KMS-11 (cell line): ENCODE results near the gene CCDC127.

Experiments used
- H2AFZ ChIP-seq: fragments of 200-600 bp; sonication (generic); 2 replicates; pipeline ENCODE4 v1.6.1; 2016; ENCODE audit warnings: antibody characterized with exemption, mixed run types, low read depth
- H3K27ac ChIP-seq: fragments of 200-600 bp; sonication (generic); 2 replicates; pipeline ENCODE4 v1.6.1; 2016; ENCODE audit warnings: mild to moderate bottlenecking, mixed run types
- H3K27me3 ChIP-seq: fragments of 200-600 bp; sonication (generic); 2 replicates; pipeline ENCODE4 v1.6.1; 2017; ENCODE audit warnings: mild to moderate bottlenecking, low read depth, mixed run types, moderate library complexity; ENCODE audit not compliant: insufficient read depth
- H3K36me3 ChIP-seq: fragments of 200-600 bp; sonication (generic); 2 replicates; pipeline ENCODE4 v1.6.1; 2017; ENCODE audit warnings: mild to moderate bottlenecking, mixed run types; ENCODE audit not compliant: insufficient read depth
- H3K4me1 ChIP-seq: fragments of 200-600 bp; sonication (generic); 2 replicates; pipeline ENCODE4 v1.6.1; 2016; ENCODE audit warnings: mild to moderate bottlenecking, low read depth, mixed run types; ENCODE audit not compliant: poor library complexity, severe bottlenecking
- H3K4me2 ChIP-seq: fragments of 200-600 bp; sonication (generic); 2 replicates; pipeline ENCODE4 v1.7.0; 2016; ENCODE audit warnings: mild to moderate bottlenecking, mixed run types
- H3K4me3 ChIP-seq: fragments of 200-600 bp; sonication (generic); IDR thresholded peaks from 2 replicates; pipeline ENCODE4 v1.6.1; 2017; ENCODE audit warnings: low read depth, low read length, mixed read lengths; ENCODE audit not compliant: insufficient read depth
- H3K79me2 ChIP-seq: fragments of 200-600 bp; sonication (generic); 2 replicates; pipeline ENCODE4 v1.6.1; 2016; ENCODE audit warnings: low read depth, mixed run types; ENCODE audit not compliant: insufficient read depth
- H3K9ac ChIP-seq: fragments of 200-600 bp; sonication (generic); 2 replicates; pipeline ENCODE4 v1.6.1; 2016; ENCODE audit warnings: mild to moderate bottlenecking, mixed run types
- H4K20me1 ChIP-seq: fragments of 200-600 bp; sonication (generic); 2 replicates; pipeline ENCODE4 v1.6.1; 2016; ENCODE audit warnings: mild to moderate bottlenecking, mixed run types; ENCODE audit not compliant: insufficient read depth
- TF ChIP-seq, protein P1 (sequence below): fragments of 200-600 bp; sonication (generic); conservative IDR thresholded peaks from 2 replicates; pipeline ENCODE4 v1.6.1; 2017; ENCODE audit warnings: low read depth, mild to moderate bottlenecking, antibody characterized with exemption, low read length, moderate library complexity, mixed read lengths

The CCDC127 gene

DNA sequence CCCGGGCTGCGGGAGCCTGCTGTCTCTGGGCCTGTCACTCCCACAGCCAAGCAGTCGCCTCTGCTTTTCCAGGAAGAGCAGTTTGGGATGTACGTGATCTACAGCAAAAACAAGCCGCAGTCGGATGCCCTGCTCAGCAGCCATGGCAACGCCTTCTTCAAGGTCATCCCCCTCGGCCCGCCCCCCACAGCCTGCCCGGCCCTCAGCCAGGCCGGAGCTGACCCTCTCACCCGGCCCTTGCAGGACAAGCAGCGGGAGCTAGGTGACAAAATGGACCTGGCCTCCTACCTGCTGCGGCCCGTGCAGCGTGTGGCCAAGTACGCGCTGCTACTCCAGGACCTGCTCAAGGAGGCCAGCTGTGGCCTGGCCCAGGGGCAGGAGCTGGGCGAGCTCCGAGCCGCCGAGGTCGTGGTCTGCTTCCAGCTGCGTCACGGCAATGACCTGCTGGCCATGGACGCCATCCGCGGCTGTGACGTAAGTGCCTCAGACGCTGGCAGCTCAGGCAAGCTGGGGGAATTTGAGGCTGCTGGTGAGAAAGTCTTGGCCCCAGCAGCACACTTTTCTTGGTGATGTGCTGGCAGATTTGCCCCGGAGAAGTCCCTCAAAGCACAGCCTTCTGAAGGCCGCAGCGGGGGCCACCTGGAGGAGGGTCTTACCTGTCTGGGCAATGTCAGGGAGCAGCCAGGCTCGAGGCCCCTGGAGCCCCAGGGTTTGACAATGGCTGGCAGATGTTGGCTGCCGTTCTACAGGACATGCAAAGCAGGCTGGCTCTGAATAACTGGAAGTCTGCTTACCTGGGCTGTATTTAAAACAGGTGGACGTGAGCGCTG is 46.8 kb downstream of the CCDC127 start:
- TF ChIP-seq, protein P1, sequence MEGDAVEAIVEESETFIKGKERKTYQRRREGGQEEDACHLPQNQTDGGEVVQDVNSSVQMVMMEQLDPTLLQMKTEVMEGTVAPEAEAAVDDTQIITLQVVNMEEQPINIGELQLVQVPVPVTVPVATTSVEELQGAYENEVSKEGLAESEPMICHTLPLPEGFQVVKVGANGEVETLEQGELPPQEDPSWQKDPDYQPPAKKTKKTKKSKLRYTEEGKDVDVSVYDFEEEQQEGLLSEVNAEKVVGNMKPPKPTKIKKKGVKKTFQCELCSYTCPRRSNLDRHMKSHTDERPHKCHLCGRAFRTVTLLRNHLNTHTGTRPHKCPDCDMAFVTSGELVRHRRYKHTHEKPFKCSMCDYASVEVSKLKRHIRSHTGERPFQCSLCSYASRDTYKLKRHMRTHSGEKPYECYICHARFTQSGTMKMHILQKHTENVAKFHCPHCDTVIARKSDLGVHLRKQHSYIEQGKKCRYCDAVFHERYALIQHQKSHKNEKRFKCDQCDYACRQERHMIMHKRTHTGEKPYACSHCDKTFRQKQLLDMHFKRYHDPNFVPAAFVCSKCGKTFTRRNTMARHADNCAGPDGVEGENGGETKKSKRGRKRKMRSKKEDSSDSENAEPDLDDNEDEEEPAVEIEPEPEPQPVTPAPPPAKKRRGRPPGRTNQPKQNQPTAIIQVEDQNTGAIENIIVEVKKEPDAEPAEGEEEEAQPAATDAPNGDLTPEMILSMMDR, result no peak
- no peak overlapping the region for H3K27ac ChIP-seq
- H3K79me2 ChIP-seq, result no peaks in the 10 kb centered on the region
- no peaks in the 10 kb centered on the region for H4K20me1 ChIP-seq
- H3K4me2 ChIP-seq, result no peak overlapping the region
- no peak overlapping the region for H3K4me3 ChIP-seq
- no peaks in the 10 kb centered on the region for H3K4me1 ChIP-seq
- no peak overlapping the region for H2AFZ ChIP-seq
- H3K36me3 ChIP-seq, result no peaks in the 10 kb centered on the region
- no peak overlapping the region for H3K9ac ChIP-seq
- H3K27me3 ChIP-seq, result no peaks in the 10 kb centered on the region

DNA sequence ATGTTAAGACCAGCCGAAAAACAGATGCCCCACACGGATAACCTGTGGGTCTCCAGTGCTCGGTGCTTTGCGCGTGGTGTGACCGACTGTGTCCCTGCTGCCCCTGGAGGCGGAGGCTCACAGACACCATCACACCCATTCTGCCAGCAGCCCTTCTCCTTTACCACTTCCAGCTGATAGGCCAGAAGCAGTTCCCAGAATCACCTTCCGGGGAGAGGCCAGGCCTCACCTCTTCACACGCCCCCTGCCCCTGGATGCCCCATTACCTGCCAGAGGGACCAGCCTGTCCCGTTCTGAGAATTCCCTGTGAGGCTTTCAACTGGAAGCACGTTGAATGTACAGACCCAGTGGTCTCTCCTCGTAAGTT is 48.2 kb downstream of the CCDC127 start:
- no peaks in the 10 kb centered on the region for H3K27me3 ChIP-seq
- H2AFZ ChIP-seq, result no peak overlapping the region
- H4K20me1 ChIP-seq, result no peaks in the 10 kb centered on the region
- H3K36me3 ChIP-seq, result no peaks in the 10 kb centered on the region
- TF ChIP-seq, protein P1, result no peak
- H3K27ac ChIP-seq, result no peak overlapping the region
- no peaks in the 10 kb centered on the region for H3K79me2 ChIP-seq
- no peak overlapping the region for H3K4me3 ChIP-seq
- H3K4me2 ChIP-seq, result no peak overlapping the region
- H3K9ac ChIP-seq, result no peak overlapping the region
- H3K4me1 ChIP-seq, result no peaks in the 10 kb centered on the region

DNA sequence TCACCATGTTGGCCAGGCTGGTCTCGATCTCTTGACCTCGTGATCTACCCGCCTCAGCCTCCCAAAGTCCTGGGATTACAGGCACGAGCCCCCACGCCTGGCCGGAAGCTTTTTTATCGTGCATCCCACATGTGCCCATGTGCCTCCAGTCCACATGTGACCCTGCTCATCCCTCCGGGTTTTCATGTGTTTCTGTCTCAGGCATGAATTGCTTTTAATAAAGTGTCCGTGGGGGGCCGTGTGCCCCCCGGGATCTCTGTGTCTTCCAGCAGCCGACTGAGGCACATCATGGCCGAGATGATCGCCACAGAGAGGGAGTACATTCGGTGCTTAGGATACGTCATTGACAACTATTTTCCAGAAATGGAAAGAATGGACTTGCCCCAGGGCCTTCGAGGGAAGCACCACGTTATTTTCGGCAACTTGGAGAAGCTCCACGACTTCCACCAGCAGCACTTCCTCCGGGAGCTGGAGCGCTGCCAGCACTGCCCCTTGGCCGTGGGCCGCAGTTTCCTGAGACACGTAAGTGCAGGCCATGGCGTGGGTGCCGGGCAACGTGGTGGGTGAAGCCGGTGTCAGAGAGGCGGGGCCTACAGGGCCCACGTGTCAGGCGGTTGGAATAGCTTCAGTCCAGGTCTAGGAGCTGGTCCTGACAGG is 48.8 kb downstream of the CCDC127 start:
- no peak overlapping the region for H3K4me3 ChIP-seq
- no peaks in the 10 kb centered on the region for H3K4me1 ChIP-seq
- no peak overlapping the region for H3K9ac ChIP-seq
- TF ChIP-seq, protein P1, result no peak
- H3K79me2 ChIP-seq, result no peaks in the 10 kb centered on the region
- no peaks in the 10 kb centered on the region for H4K20me1 ChIP-seq
- H3K4me2 ChIP-seq, result no peak overlapping the region
- no peaks in the 10 kb centered on the region for H3K36me3 ChIP-seq
- no peak overlapping the region for H3K27ac ChIP-seq
- no peak overlapping the region for H2AFZ ChIP-seq
- no peaks in the 10 kb centered on the region for H3K27me3 ChIP-seq

DNA sequence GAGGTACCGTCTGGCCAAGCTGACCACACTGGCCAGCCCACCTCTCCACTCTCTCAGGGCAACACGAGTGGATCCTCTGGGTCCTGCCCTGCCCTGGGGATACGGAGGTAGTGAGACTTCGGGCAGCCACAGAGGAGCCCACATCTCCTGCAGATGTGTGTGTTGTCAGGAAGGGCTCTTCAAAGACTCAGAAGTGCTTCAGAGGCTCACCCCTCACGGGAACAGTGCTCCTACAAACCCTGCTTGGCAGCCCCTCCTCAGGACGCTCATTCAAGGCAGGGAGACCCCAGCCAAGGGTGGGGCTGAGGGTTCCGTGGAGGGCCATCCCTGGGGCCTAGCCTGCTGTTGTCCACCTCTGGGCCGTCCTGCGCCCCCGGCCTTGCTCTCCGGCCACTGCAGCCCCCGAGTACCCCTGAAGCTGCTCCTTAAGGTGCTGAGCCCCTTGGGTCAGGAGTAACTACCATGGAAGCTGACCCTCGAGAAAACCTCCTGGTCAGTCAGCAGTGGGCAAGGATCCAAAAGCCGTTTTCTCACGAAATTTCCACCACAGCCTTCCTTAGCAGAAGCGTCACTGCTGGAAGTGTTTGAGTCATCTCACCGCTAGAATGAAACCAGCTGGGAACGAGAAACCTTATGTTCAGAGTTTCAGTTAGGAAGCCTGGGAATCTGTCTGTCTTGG is 49.8 kb downstream of the CCDC127 start:
- no peaks in the 10 kb centered on the region for H4K20me1 ChIP-seq
- TF ChIP-seq, protein P1, result no peak
- H3K4me3 ChIP-seq, result no peak overlapping the region
- H3K27me3 ChIP-seq, result no peaks in the 10 kb centered on the region
- H2AFZ ChIP-seq, result no peak overlapping the region
- no peak overlapping the region for H3K4me2 ChIP-seq
- H3K36me3 ChIP-seq, result no peaks in the 10 kb centered on the region
- H3K9ac ChIP-seq, result no peak overlapping the region
- H3K27ac ChIP-seq, result no peak overlapping the region
- H3K79me2 ChIP-seq, result no peaks in the 10 kb centered on the region
- H3K4me1 ChIP-seq, result no peaks in the 10 kb centered on the region
